ENCODE measurements around the gene HAPLN2.

DNA sequence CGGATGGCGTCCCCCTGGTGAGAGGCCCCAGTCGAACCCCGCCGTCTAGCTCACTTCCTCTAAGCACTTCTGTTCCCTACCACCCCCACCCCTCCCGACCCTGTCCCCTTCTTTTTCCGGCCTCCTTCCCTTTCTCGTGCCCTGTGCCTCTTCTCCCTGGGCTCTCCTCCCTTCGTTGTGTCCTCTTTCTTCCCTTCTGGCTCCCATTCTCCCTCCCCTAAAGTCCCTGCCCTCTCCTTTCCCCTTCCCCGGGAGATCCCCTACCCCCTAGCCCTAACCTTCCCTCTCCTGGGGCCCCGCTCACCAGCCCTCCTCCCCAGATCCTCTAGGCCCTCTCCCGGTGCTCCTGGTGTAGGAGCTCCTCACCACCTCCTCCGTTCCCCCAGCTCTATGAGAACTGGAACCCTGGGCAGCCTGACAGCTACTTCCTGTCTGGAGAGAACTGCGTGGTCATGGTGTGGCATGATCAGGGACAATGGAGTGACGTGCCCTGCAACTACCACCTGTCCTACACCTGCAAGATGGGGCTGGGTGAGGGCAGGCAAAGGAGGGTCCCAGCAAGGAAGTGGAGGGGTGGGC lies 38.6 kb downstream of the HAPLN2 start:
- TF ChIP-seq CTCF (IDR thresholded peaks at IDR 0.05) (peak in 1 of 4 experiments; percentile 10), POLR2A (IDR thresholded peaks at IDR 0.05) (no peak), EP300 (IDR thresholded peaks at IDR 0.05) (no peak)

Data from gastroesophageal sphincter (tissue), 3 donors.